ENCODE results near the gene DFFB.

Gene DFFB

GRCh38 chr1:3834701-3835100 is 22.6 kb upstream of the DFFB start:
- TF ChIP-seq, protein P1, sequence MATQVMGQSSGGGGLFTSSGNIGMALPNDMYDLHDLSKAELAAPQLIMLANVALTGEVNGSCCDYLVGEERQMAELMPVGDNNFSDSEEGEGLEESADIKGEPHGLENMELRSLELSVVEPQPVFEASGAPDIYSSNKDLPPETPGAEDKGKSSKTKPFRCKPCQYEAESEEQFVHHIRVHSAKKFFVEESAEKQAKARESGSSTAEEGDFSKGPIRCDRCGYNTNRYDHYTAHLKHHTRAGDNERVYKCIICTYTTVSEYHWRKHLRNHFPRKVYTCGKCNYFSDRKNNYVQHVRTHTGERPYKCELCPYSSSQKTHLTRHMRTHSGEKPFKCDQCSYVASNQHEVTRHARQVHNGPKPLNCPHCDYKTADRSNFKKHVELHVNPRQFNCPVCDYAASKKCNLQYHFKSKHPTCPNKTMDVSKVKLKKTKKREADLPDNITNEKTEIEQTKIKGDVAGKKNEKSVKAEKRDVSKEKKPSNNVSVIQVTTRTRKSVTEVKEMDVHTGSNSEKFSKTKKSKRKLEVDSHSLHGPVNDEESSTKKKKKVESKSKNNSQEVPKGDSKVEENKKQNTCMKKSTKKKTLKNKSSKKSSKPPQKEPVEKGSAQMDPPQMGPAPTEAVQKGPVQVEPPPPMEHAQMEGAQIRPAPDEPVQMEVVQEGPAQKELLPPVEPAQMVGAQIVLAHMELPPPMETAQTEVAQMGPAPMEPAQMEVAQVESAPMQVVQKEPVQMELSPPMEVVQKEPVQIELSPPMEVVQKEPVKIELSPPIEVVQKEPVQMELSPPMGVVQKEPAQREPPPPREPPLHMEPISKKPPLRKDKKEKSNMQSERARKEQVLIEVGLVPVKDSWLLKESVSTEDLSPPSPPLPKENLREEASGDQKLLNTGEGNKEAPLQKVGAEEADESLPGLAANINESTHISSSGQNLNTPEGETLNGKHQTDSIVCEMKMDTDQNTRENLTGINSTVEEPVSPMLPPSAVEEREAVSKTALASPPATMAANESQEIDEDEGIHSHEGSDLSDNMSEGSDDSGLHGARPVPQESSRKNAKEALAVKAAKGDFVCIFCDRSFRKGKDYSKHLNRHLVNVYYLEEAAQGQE (IDR thresholded peaks at IDR 0.05; ENCODE audit: insufficient read depth in 1 of 2, low read depth in 2 of 2, low read length in 2 of 2): no peak
- no peak for TF ChIP-seq FOXP2 (optimal IDR thresholded peaks at IDR 0.05; ENCODE audit: borderline replicate concordance, extremely low read depth, extremely low read length, insufficient read depth)
- no peak for TF ChIP-seq SIN3A (IDR thresholded peaks at IDR 0.05; ENCODE audit: borderline replicate concordance, insufficient read depth, low read length)
- no peak for TF ChIP-seq TAF1 (IDR thresholded peaks at IDR 0.05; ENCODE audit: borderline replicate concordance, insufficient read depth, low read length)
- TF ChIP-seq POLR2AphosphoS5 (IDR thresholded peaks at IDR 0.05; ENCODE audit: low read depth, low read length): no peak

- no peak for TF ChIP-seq FOXP2 (optimal IDR thresholded peaks at IDR 0.05; ENCODE audit: borderline replicate concordance, extremely low read depth, extremely low read length, insufficient read depth)
- no peak for TF ChIP-seq TAF1 (IDR thresholded peaks at IDR 0.05; ENCODE audit: borderline replicate concordance, insufficient read depth, low read length)
- TF ChIP-seq, protein P1 (IDR thresholded peaks at IDR 0.05; ENCODE audit: insufficient read depth in 1 of 2, low read depth in 2 of 2, low read length in 2 of 2): no peak
- no peak for TF ChIP-seq SIN3A (IDR thresholded peaks at IDR 0.05; ENCODE audit: borderline replicate concordance, insufficient read depth, low read length)
- no peak for TF ChIP-seq POLR2AphosphoS5 (IDR thresholded peaks at IDR 0.05; ENCODE audit: low read depth, low read length)
These were observed 20.9 kb upstream of the DFFB start for GRCh38 chr1:3836421-3836820.

- no peak for TF ChIP-seq POLR2AphosphoS5 (IDR thresholded peaks at IDR 0.05; ENCODE audit: low read depth, low read length)
- TF ChIP-seq SIN3A (IDR thresholded peaks at IDR 0.05; ENCODE audit: borderline replicate concordance, insufficient read depth, low read length): no peak
- TF ChIP-seq, protein P1 (IDR thresholded peaks at IDR 0.05; ENCODE audit: insufficient read depth in 1 of 2, low read depth in 2 of 2, low read length in 2 of 2): no peak
These were observed 20.1 kb upstream of the DFFB start for GRCh38 chr1:3837200-3837599.

DNA sequence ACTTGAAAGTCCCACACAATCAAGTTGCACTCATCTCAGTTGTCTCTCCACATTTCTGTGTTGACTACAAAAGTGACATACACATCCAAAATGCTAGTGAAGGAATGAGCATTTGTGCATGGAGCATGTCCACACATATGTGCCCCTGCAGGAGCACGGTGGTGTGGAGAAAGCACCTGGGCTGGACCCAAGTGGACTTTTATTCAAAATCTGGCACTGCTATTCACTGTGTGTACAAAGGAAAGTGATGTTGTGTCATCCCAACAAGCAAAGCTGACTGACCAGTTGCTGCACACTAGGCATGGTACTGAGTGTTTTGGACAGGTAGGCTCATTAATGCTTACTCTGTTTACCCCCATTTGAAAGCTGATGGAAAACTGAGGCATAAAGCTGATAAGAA is 19.6 kb upstream of the DFFB start:
- TF ChIP-seq SIN3A (IDR thresholded peaks at IDR 0.05; ENCODE audit: borderline replicate concordance, insufficient read depth, low read length) (no peak), POLR2AphosphoS5 (IDR thresholded peaks at IDR 0.05; ENCODE audit: low read depth, low read length) (no peak), FOXP2 (optimal IDR thresholded peaks at IDR 0.05; ENCODE audit: borderline replicate concordance, extremely low read depth, extremely low read length, insufficient read depth) (no peak), TAF1 (IDR thresholded peaks at IDR 0.05; ENCODE audit: borderline replicate concordance, insufficient read depth, low read length) (no peak)
- TF ChIP-seq, protein P1 (IDR thresholded peaks at IDR 0.05; ENCODE audit: insufficient read depth in 1 of 2, low read depth in 2 of 2, low read length in 2 of 2): no peak

GRCh38 chr1:3838788-3839187 is 18.5 kb upstream of the DFFB start:
- TF ChIP-seq FOXP2 (optimal IDR thresholded peaks at IDR 0.05; ENCODE audit: borderline replicate concordance, extremely low read depth, extremely low read length, insufficient read depth): no peak
- TF ChIP-seq SIN3A (IDR thresholded peaks at IDR 0.05; ENCODE audit: borderline replicate concordance, insufficient read depth, low read length): no peak
- TF ChIP-seq, protein P1 (IDR thresholded peaks at IDR 0.05; ENCODE audit: insufficient read depth in 1 of 2, low read depth in 2 of 2, low read length in 2 of 2): no peak
- no peak for TF ChIP-seq TAF1 (IDR thresholded peaks at IDR 0.05; ENCODE audit: borderline replicate concordance, insufficient read depth, low read length)
- no peak for TF ChIP-seq POLR2AphosphoS5 (IDR thresholded peaks at IDR 0.05; ENCODE audit: low read depth, low read length)
